Omental fat pad (tissue), 4 donors: Measurements from ENCODE around the gene RLIM. TPM values are rescaled to one million over a fixed set of nuclear protein-coding genes. Genes with fewer than 3 reads are reported as not detected.

Experiments used
- ATAC-seq: fragments of 150-250 bp; one replicate; pipeline ENCODE4 v1.9.1; 2016; ENCODE audit warnings: mild to moderate bottlenecking, moderate library complexity; ENCODE audit not compliant: low FRiP score
- DNase-seq: peaks from one replicate; pipeline ENCODE4 v3.0.0-alpha.2; 2019; ENCODE audit warnings: low spot score
- CTCF ChIP-seq, 3 donors: fragments of 450-650 bp; IDR thresholded peaks; one replicate each; pipeline ENCODE4 v1.5.1; 2016 to 2017; ENCODE audit warnings: antibody characterized with exemption in 3 of 3, mild to moderate bottlenecking in 3 of 3, moderate library complexity in 2 of 3
- total RNA-seq, 4 donors: library from RNA; depleted of rRNA; stranded (reverse); fragments of >200 nt; gene quantifications; one replicate each; pipeline ENCODE4 v1.1.0, GENCODE V29; 2016

RLIM gene
- total RNA-seq, 4 donors from 2014 or later: 25.7 to 62.2 (median 35.5) TPM

GRCh38 chrX:74536832-74537371 is 77.5 kb downstream of the RLIM start:
- peak; percentile 42 for ATAC-seq
- DNase-seq: peak; percentile 25
- TF ChIP-seq CTCF (IDR thresholded peaks at IDR 0.05): no peak

GRCh38 chrX:74536152-74536831 is 78.1 kb downstream of the RLIM start:
- TF ChIP-seq CTCF (IDR thresholded peaks at IDR 0.05): peak in 1 of 3 donors; percentile 8
- peak; percentile 90 for ATAC-seq
- peak; percentile 57 for DNase-seq

GRCh38 chrX:74535408-74536151 is 78.8 kb downstream of the RLIM start:
- peak; percentile 72 for ATAC-seq
- no peak for TF ChIP-seq CTCF (IDR thresholded peaks at IDR 0.05)
- DNase-seq: peak; percentile 47

Other genes with a start within 250 kb of the RLIM start
- 10 to 100 TPM in 2 of 4 donors, 1 to 10 TPM in 2; 8.0 to 15.8 (median 10.2) TPM for gene SLC16A2, start 193.1 kb downstream of the RLIM start, total RNA-seq